Measurements from ENCODE around the gene ACBD6. TPM values are rescaled to one million over a fixed set of nuclear protein-coding genes. Genes with fewer than 3 reads are reported as not detected.
A peak's percentile ranks its signal among the peaks of the same experiment; 100 is the strongest.

Gene ACBD6
- total RNA-seq, 4 donors from 2014 or later: 31.3 to 43.1 (median 36.9) TPM

DNA sequence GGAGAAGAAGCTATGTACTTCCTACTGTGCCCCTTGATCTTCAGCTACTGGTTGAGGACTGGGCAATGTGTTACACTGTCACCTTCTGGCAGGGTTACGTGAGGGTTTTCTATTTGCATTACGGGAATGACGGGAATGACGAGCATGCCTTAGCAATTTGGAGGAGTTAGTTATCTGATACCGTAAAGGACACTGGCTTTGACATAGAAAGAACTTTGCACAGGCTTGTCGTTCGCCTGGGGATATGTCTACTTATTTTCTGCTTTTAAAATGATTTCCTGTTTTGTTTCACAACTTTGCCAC is 19.8 kb upstream of the ACBD6 start:
- intact Hi-C loops (cut with DNase I; ENCODE audit: low total_unique reads): no loop called here
- no peak overlapping the region for H3K4me3 ChIP-seq (ENCODE audit: low read depth, poor library complexity, severe bottlenecking)
- WGBS, 2 donors: 40 to 56% methylated on average over 7 of the region's 7 CpGs
- DNase-seq (ENCODE audit: low spot score in 2 of 2): no peak
- no peak for TF ChIP-seq POLR2A (IDR thresholded peaks at IDR 0.05)
- TF ChIP-seq, protein P1, sequence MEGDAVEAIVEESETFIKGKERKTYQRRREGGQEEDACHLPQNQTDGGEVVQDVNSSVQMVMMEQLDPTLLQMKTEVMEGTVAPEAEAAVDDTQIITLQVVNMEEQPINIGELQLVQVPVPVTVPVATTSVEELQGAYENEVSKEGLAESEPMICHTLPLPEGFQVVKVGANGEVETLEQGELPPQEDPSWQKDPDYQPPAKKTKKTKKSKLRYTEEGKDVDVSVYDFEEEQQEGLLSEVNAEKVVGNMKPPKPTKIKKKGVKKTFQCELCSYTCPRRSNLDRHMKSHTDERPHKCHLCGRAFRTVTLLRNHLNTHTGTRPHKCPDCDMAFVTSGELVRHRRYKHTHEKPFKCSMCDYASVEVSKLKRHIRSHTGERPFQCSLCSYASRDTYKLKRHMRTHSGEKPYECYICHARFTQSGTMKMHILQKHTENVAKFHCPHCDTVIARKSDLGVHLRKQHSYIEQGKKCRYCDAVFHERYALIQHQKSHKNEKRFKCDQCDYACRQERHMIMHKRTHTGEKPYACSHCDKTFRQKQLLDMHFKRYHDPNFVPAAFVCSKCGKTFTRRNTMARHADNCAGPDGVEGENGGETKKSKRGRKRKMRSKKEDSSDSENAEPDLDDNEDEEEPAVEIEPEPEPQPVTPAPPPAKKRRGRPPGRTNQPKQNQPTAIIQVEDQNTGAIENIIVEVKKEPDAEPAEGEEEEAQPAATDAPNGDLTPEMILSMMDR (IDR thresholded peaks at IDR 0.05): no peak

DNA sequence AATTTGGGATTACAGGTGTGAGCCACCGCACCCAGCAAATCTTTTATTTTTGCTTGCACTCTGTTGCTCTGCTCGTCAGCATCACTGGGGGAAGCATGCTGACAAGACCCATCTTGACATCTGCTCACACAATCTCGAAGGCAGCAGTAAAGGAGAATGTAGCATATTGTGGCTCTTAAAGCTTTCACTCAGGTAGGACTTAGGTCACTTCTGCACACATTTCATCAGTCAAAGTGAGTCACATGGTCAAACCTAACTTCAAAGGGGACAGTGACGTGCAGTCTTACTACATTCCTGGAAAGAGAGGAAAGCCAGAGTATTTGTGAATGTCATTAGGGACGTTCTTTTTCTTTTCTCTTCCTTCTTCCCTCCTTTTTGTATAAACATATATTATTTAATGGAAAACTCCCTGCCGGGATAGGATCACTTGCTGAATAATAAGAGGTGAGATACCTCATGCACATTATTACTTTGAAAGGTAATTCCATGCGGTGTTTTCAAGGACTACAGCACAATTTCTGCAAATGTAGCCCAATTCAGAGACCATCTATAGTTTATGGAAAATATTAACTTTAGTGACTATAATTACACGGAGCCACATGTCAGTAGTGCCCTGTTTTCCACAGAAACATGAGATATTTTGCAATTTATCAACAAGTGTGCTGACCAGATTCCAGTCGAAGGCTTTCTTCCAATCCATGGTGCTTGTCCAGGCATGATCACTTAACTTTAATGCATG is 19.3 kb upstream of the ACBD6 start:
- no peak overlapping the region for H3K4me3 ChIP-seq (ENCODE audit: low read depth, poor library complexity, severe bottlenecking)
- DNase-seq (ENCODE audit: low spot score in 2 of 2): no peak
- 35 to 45% methylated on average over 9 of the region's 9 CpGs for WGBS, 2 donors
- intact Hi-C loops (cut with DNase I; ENCODE audit: low total_unique reads): no loop called here
- TF ChIP-seq, protein P1 (IDR thresholded peaks at IDR 0.05): no peak
- no peak for TF ChIP-seq POLR2A (IDR thresholded peaks at IDR 0.05)

DNA sequence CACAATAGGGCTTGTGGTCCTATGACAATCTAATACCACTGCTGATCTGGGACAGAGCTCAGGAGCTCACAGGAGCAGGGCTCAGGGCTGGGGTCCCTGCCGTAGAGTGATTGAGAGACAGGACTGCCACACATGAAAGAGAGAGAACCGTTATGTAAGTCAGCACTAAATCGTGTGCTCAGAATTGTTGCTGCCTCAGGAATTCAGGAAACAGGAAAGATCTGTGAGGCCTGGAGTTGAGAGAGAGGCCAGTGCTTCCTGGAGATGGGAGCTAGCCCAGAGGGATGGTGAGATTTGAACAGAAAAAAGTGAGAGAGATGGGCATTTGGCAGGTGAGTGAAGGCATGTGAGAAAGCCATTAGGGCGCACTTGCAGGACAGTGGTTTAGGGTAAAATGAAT is 17.5 kb upstream of the ACBD6 start:
- TF ChIP-seq POLR2A (IDR thresholded peaks at IDR 0.05): no peak
- TF ChIP-seq, protein P1 (IDR thresholded peaks at IDR 0.05): no peak
- no peak for DNase-seq (ENCODE audit: low spot score in 2 of 2)
- intact Hi-C loops (cut with DNase I; ENCODE audit: low total_unique reads): loop anchor here (10.0 kb wide), 1 partner anchor 645 kb away; no protein-coding TSS in a partner anchor
- WGBS, 2 donors: 63 to 65% methylated on average over 4 of the region's 4 CpGs
- no peak overlapping the region for H3K4me3 ChIP-seq (ENCODE audit: low read depth, poor library complexity, severe bottlenecking)

DNA sequence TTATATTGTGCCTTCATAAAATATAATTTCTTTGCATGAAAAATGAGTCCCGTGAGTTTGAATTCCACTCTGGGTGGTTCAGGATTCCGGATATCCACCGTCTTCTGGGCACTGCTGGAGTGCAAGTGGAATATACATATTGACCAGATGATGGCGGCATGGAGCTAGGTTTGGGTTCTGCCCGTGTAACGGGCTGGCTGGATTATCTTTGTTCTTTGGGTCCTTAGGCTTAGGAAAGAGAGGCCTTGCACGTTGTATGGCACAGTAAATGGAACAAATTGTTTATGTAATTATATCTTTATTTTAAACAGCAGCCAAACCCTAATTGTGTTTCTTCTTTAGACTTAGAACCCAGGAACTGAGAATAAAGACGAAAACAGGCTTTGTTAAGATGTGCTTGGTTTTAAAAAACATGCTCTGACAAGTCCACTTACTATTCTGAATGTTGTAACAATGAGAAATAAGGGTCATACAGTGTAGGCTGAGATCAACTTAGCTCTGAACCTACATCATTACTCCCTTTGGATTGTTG is 13.5 kb upstream of the ACBD6 start:
- peak in 1 of 2 donors; percentile 48 for DNase-seq (ENCODE audit: low spot score in 2 of 2)
- intact Hi-C loops (cut with DNase I; ENCODE audit: low total_unique reads): loop anchor here (10.0 kb wide), 1 partner anchor 649 kb away; no protein-coding TSS in a partner anchor
- WGBS, 2 donors: 6 to 10% methylated on average over 8 of the region's 8 CpGs
- TF ChIP-seq, protein P1 (IDR thresholded peaks at IDR 0.05): peak in 1 of 3 donors; percentile 27
- no peak for TF ChIP-seq POLR2A (IDR thresholded peaks at IDR 0.05)
- no peak overlapping the region for H3K4me3 ChIP-seq (ENCODE audit: low read depth, poor library complexity, severe bottlenecking)

DNA sequence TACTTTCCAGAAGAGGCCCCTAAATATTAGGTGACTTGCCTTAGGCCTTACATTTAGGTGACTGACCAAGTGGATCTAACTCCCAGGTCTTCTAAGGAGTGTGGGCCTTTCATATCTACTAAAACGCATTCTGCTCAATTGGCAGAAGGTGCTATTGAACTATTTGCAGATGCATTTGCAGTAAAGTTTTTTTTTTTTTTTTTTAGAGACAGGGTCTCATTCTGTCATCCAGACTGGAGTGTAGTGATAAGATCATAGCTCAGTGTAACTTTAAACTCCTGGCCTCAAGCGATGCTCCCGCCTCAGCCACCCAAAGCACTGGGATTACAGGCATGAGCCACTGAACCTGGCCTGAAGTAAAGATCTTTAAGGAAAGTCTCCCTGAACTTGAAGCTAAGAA is 13.0 kb upstream of the ACBD6 start:
- 24 to 31% methylated on average over 3 of the region's 3 CpGs for WGBS, 2 donors
- intact Hi-C loops (cut with DNase I; ENCODE audit: low total_unique reads): loop anchor here (10.0 kb wide), 1 partner anchor 649 kb away; no protein-coding TSS in a partner anchor
- no peak for DNase-seq (ENCODE audit: low spot score in 2 of 2)
- H3K4me3 ChIP-seq (ENCODE audit: low read depth, poor library complexity, severe bottlenecking): no peak overlapping the region
- TF ChIP-seq, protein P1 (IDR thresholded peaks at IDR 0.05): no peak
- no peak for TF ChIP-seq POLR2A (IDR thresholded peaks at IDR 0.05)

All from lower leg skin (tissue), 4 donors.